H9 (cell line): Measurements from ENCODE around the gene TTN. TPM values are rescaled to one million over a fixed set of nuclear protein-coding genes. Genes with fewer than 3 reads are reported as not detected.
A peak's percentile ranks its signal among the peaks of the same experiment; 100 is the strongest.

Source experiments
- DNase-seq: peaks from one replicate; pipeline ENCODE4 v3.0.0-alpha.2; 2017
- H2AFZ ChIP-seq: one replicate; pipeline ENCODE4 v1.6.1; 2013; ENCODE audit warnings: mild to moderate bottlenecking, low read length, control low read depth, moderate library complexity
- H2AK5ac ChIP-seq: 2 replicates; pipeline ENCODE4 v1.6.1; 2013; ENCODE audit warnings: low read length, control low read depth, mixed read lengths; ENCODE audit not compliant: insufficient read length
- H2BK120ac ChIP-seq: one replicate; pipeline ENCODE4 v1.6.1; 2013; ENCODE audit warnings: low read depth, mild to moderate bottlenecking, low read length, control low read depth, inconsistent platforms; ENCODE audit not compliant: poor library complexity, severe bottlenecking
- H2BK12ac ChIP-seq: 2 replicates; pipeline ENCODE4 v1.6.1; 2013; ENCODE audit warnings: low read length, control low read depth, mixed read lengths, low read depth; ENCODE audit not compliant: insufficient read length
- H2BK15ac ChIP-seq: 2 replicates; pipeline ENCODE4 v1.6.1; 2013; ENCODE audit warnings: low read depth, low read length, control low read depth
- H2BK20ac ChIP-seq: one replicate; pipeline ENCODE4 v1.6.1; 2013; ENCODE audit warnings: low read depth, mild to moderate bottlenecking, low read length, control low read depth, inconsistent platforms; ENCODE audit not compliant: poor library complexity, severe bottlenecking
- H2BK5ac ChIP-seq: 2 replicates; pipeline ENCODE4 v1.6.1; 2013; ENCODE audit warnings: low read length, control low read depth, mixed read lengths; ENCODE audit not compliant: insufficient read length
- H3K14ac ChIP-seq: 2 replicates; pipeline ENCODE4 v1.6.1; 2013; ENCODE audit warnings: low read length, control low read depth; ENCODE audit not compliant: insufficient read depth
- H3K18ac ChIP-seq: 2 replicates; pipeline ENCODE4 v1.6.1; 2013; ENCODE audit warnings: low read depth, mild to moderate bottlenecking, mixed read lengths, low read length, control low read depth; ENCODE audit not compliant: insufficient read length
- H3K23ac ChIP-seq: 2 replicates; pipeline ENCODE4 v1.6.1; 2013; ENCODE audit warnings: low read length, control low read depth, mixed read lengths, low read depth; ENCODE audit not compliant: insufficient read length
- H3K23me2 ChIP-seq: 2 replicates; pipeline ENCODE4 v1.6.1; 2013; ENCODE audit warnings: low read depth, mild to moderate bottlenecking, mixed read lengths, low read length, control low read depth; ENCODE audit not compliant: insufficient read length, poor library complexity, severe bottlenecking
- H3K27ac ChIP-seq: 2 replicates; pipeline ENCODE4 v1.5.1; 2013; ENCODE audit warnings: low read length, control low read depth, mixed read lengths, low read depth; ENCODE audit not compliant: insufficient read length
- H3K27me3 ChIP-seq: 2 replicates; pipeline ENCODE4 v1.6.1; 2013; ENCODE audit warnings: low read length, control low read depth, inconsistent platforms; ENCODE audit not compliant: insufficient read depth
- H3K4ac ChIP-seq: 2 replicates; pipeline ENCODE4 v1.6.1; 2013; ENCODE audit warnings: low read depth, mild to moderate bottlenecking, control low read depth, inconsistent platforms, low read length, moderate library complexity
- H3K4me1 ChIP-seq: 2 replicates; pipeline ENCODE4 v1.6.1; 2013; ENCODE audit warnings: low read length, control low read depth, inconsistent platforms; ENCODE audit not compliant: insufficient read depth
- H3K4me2 ChIP-seq: 2 replicates; pipeline ENCODE4 v1.6.1; 2013; ENCODE audit warnings: low read length, control low read depth, mixed read lengths; ENCODE audit not compliant: insufficient read length, insufficient read depth
- H3K56ac ChIP-seq: 2 replicates; pipeline ENCODE4 v1.6.1; 2013; ENCODE audit warnings: low read depth, mild to moderate bottlenecking, mixed read lengths, low read length, control low read depth; ENCODE audit not compliant: insufficient read length
- H3K79me1 ChIP-seq: 2 replicates; pipeline ENCODE4 v1.6.1; 2013; ENCODE audit warnings: low read depth, mild to moderate bottlenecking, moderate library complexity, low read length, control low read depth, inconsistent platforms; ENCODE audit not compliant: insufficient read depth, poor library complexity, severe bottlenecking
- H3K79me2 ChIP-seq: 2 replicates; pipeline ENCODE4 v1.6.1; 2013; ENCODE audit warnings: low read length, control low read depth, inconsistent platforms; ENCODE audit not compliant: insufficient read depth
- H3K9ac ChIP-seq: 2 replicates; pipeline ENCODE4 v1.6.1; 2013; ENCODE audit warnings: low read length, control low read depth, mixed read lengths; ENCODE audit not compliant: insufficient read length; ENCODE audit errors: extremely low read depth
- H3K9me3 ChIP-seq: one replicate; pipeline ENCODE4 v1.6.1; 2013; ENCODE audit warnings: low read depth, low read length, inconsistent platforms; ENCODE audit not compliant: control insufficient read depth
- H3T11ph ChIP-seq: one replicate; pipeline ENCODE4 v1.6.1; 2013; ENCODE audit warnings: mild to moderate bottlenecking, low read length, control low read depth, inconsistent platforms
- H4K20me1 ChIP-seq: one replicate; pipeline ENCODE4 v1.6.1; 2013; ENCODE audit not compliant: control insufficient read depth, insufficient read length, insufficient read depth
- H4K5ac ChIP-seq: 2 replicates; pipeline ENCODE4 v1.6.1; 2013; ENCODE audit warnings: low read depth, mild to moderate bottlenecking, mixed read lengths, low read length, control low read depth; ENCODE audit not compliant: insufficient read length
- H4K8ac ChIP-seq: replicated peaks from 2 replicates; pipeline ENCODE4 v1.6.1; 2013; ENCODE audit warnings: low read length, control low read depth, mixed read lengths, low read depth; ENCODE audit not compliant: insufficient read length
- H4K91ac ChIP-seq: 2 replicates; pipeline ENCODE4 v1.6.1; 2013; ENCODE audit warnings: low read depth, mild to moderate bottlenecking, moderate library complexity, mixed read lengths, low read length, control low read depth; ENCODE audit not compliant: insufficient read length
- H3K27ac Mint-ChIP-seq, 3 experiments: 2 replicates in 2 of 3; 3 replicates in 1 of 3; pipeline ENCODE4 v1.8.0; 2020 to 2021; ENCODE audit warnings: mixed read lengths in 3 of 3, mild to moderate bottlenecking in 1 of 3, moderate library complexity in 1 of 3
- H3K27me3 Mint-ChIP-seq: 2 replicates; pipeline ENCODE4 v1.8.0; 2021; ENCODE audit warnings: low read depth, mild to moderate bottlenecking, moderate library complexity, mixed read lengths
- H3K36me3 Mint-ChIP-seq, 3 experiments: 2 replicates in 2 of 3; 3 replicates in 1 of 3; pipeline ENCODE4 v1.8.0; 2020 to 2021; ENCODE audit warnings: low read depth in 3 of 3, mixed read lengths in 3 of 3; ENCODE audit not compliant: insufficient read depth in 1 of 3
- H3K4me1 Mint-ChIP-seq, 2 experiments: 2 replicates each; pipeline ENCODE4 v1.8.0; 2020; ENCODE audit warnings: mixed read lengths in 2 of 2
- H3K4me3 Mint-ChIP-seq, 2 experiments: 2 replicates in 1 of 2; 3 replicates in 1 of 2; pipeline ENCODE4 v1.8.0; 2020 to 2021; ENCODE audit warnings: mild to moderate bottlenecking in 2 of 2, mixed read lengths in 2 of 2, moderate library complexity in 1 of 2
- H3K9me3 Mint-ChIP-seq, 2 experiments: 2 replicates in 1 of 2; 3 replicates in 1 of 2; pipeline ENCODE4 v1.8.0; 2020; ENCODE audit warnings: mild to moderate bottlenecking in 2 of 2, mixed read lengths in 2 of 2, moderate library complexity in 1 of 2
- WGBS: extraction: QIAGEN DNeasy Blood & Tissue Kit; methylation state at CpG from one replicate; pipeline ENCODE4 v1.1.7; 2013; ENCODE audit warnings: missing lambda C conversion rate, low lambda C conversion rate, mixed read lengths; ENCODE audit not compliant: insufficient read length; ENCODE audit errors: extremely low coverage; 5-methylcytosine and 5-hydroxymethylcytosine counted together
- total RNA-seq: library from RNA; stranded (reverse); gene quantifications from 2 replicates; pipeline ENCODE4 v1.2.1, GENCODE V29; 2021
- TF ChIP-seq, protein P1 (sequence below): fragments of 200-600 bp; sonication (generic); conservative IDR thresholded peaks from 3 replicates; pipeline ENCODE4 v1.8.0; 2021; ENCODE audit warnings: antibody characterized with exemption, mild to moderate bottlenecking

TTN gene
- total RNA-seq, 1 experiment from 2014 or later = 0.70 TPM

- no peaks in the 10 kb centered on the region for H3K23me2 ChIP-seq
- no peak overlapping the region for H2BK20ac ChIP-seq
- H3K4me2 ChIP-seq = no peak overlapping the region
- no peak overlapping the region for H2BK120ac ChIP-seq
- H3K23ac ChIP-seq = no peak overlapping the region
- Mint-ChIP-seq H3K4me1 (peaks cover 29 to 31% of the 10 kb centered on the region in 2 experiments), H3K36me3 (no peaks in the 10 kb centered on the region), H3K9me3 (no peaks in the 10 kb centered on the region), H3K4me3 (no peak overlapping the region), H3K27me3 (no peaks in the 10 kb centered on the region), H3K27ac (peak overlapping the region in 1 of 3 experiments; percentile 8; a peak in 2 of 7 replicates)
- no peaks in the 10 kb centered on the region for H3K27me3 ChIP-seq
- no peaks in the 10 kb centered on the region for H4K20me1 ChIP-seq
- no peak overlapping the region for H2BK5ac ChIP-seq
- H2BK15ac ChIP-seq = no peak overlapping the region
- no peak for DNase-seq
- H3K18ac ChIP-seq = no peak overlapping the region
- H2BK12ac ChIP-seq = no peak overlapping the region
- H3K56ac ChIP-seq = no peak overlapping the region
- no peak overlapping the region for H4K5ac ChIP-seq
- H3K27ac ChIP-seq = no peak overlapping the region
- no peak overlapping the region for H3K9ac ChIP-seq
- H2AK5ac ChIP-seq = no peak overlapping the region
- TF ChIP-seq, protein P1, sequence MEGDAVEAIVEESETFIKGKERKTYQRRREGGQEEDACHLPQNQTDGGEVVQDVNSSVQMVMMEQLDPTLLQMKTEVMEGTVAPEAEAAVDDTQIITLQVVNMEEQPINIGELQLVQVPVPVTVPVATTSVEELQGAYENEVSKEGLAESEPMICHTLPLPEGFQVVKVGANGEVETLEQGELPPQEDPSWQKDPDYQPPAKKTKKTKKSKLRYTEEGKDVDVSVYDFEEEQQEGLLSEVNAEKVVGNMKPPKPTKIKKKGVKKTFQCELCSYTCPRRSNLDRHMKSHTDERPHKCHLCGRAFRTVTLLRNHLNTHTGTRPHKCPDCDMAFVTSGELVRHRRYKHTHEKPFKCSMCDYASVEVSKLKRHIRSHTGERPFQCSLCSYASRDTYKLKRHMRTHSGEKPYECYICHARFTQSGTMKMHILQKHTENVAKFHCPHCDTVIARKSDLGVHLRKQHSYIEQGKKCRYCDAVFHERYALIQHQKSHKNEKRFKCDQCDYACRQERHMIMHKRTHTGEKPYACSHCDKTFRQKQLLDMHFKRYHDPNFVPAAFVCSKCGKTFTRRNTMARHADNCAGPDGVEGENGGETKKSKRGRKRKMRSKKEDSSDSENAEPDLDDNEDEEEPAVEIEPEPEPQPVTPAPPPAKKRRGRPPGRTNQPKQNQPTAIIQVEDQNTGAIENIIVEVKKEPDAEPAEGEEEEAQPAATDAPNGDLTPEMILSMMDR = no peak
- H3K14ac ChIP-seq = no peak overlapping the region
- H3K9me3 ChIP-seq = no peaks in the 10 kb centered on the region
- H3K4ac ChIP-seq = no peak overlapping the region
- H4K8ac ChIP-seq = no peak overlapping the region
- no CpG with 5 or more reads among the region's 11 CpGs for WGBS
- H2AFZ ChIP-seq = no peak overlapping the region
- no peaks in the 10 kb centered on the region for H3K79me1 ChIP-seq
- no peaks in the 10 kb centered on the region for H3K4me1 ChIP-seq
- H3K79me2 ChIP-seq = no peaks in the 10 kb centered on the region
- H3T11ph ChIP-seq = no peak overlapping the region
- no peak overlapping the region for H4K91ac ChIP-seq
Measured at GRCh38 chr2:178629463-178629862, 177.8 kb downstream of the TTN start.
